ENCODE data around the gene TMEM236.

DNA sequence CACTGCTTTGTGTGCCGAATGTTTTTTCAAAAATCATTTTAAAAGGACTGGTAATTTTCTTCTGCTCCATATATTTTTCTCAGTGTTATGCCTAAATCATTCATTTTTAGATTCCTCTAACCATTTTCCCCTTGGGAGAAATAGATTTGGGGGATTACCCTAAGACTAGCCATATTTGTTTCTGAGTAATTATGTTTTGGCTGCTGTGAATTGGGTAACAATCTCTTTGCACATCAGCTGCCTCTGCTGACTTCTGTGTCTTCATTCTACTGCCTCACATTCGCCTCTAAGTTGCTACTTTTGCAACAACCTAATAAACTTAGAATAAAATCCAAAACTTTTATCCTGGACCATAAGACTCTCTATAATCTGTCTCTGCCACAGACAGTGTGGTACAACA is 38.6 kb downstream of the TMEM236 start:
- TF ChIP-seq, protein P1, sequence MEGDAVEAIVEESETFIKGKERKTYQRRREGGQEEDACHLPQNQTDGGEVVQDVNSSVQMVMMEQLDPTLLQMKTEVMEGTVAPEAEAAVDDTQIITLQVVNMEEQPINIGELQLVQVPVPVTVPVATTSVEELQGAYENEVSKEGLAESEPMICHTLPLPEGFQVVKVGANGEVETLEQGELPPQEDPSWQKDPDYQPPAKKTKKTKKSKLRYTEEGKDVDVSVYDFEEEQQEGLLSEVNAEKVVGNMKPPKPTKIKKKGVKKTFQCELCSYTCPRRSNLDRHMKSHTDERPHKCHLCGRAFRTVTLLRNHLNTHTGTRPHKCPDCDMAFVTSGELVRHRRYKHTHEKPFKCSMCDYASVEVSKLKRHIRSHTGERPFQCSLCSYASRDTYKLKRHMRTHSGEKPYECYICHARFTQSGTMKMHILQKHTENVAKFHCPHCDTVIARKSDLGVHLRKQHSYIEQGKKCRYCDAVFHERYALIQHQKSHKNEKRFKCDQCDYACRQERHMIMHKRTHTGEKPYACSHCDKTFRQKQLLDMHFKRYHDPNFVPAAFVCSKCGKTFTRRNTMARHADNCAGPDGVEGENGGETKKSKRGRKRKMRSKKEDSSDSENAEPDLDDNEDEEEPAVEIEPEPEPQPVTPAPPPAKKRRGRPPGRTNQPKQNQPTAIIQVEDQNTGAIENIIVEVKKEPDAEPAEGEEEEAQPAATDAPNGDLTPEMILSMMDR (conservative IDR thresholded peaks at IDR 0.05; ENCODE audit: low read depth, low read length), result no peak
- TF ChIP-seq EZH2phosphoT487 (IDR thresholded peaks at IDR 0.05; ENCODE audit: borderline replicate concordance, low read length), result no peak
- no peak for TF ChIP-seq EZH2 (IDR thresholded peaks at IDR 0.05; ENCODE audit: low read length, unreplicated experiment)
